Thyroid gland (tissue), 4 donors: ENCODE results near the gene PACRGL. TPM values are rescaled to one million over a fixed set of nuclear protein-coding genes. Genes with fewer than 3 reads are reported as not detected.

Experiments used
- DNase-seq, 2 donors: peaks; one replicate each; pipeline ENCODE4 v3.0.0-alpha.2; 2019
- H3K27ac ChIP-seq, 3 donors: fragments of 200-600 bp; sonication (generic); 1 replicate in 2 of 3; 2 replicates in 1 of 3; pipeline ENCODE4 v1.5.1; 2016 to 2019; ENCODE audit warnings: mild to moderate bottlenecking in 1 of 3, moderate library complexity in 1 of 3
- H3K27me3 ChIP-seq: fragments of 200-600 bp; sonication (generic); one replicate; pipeline ENCODE4 v1.5.1; 2019
- H3K36me3 ChIP-seq, 2 donors: fragments of 200-600 bp; sonication (generic); one replicate each; pipeline ENCODE4 v1.5.1; 2016 to 2019
- H3K4me1 ChIP-seq, 2 donors: fragments of 200-600 bp; sonication (generic); one replicate each; pipeline ENCODE4 v1.5.1; 2017 to 2019
- H3K4me3 ChIP-seq, 3 donors: fragments of 200-600 bp; sonication (generic); replicated peaks in 1 of 3; 1 replicate in 2 of 3; 2 replicates in 1 of 3; pipeline ENCODE4 v1.5.1; 2016; ENCODE audit warnings: mild to moderate bottlenecking in 1 of 3
- H3K9me3 ChIP-seq: fragments of 200-600 bp; sonication (generic); one replicate; pipeline ENCODE4 v1.5.1; 2017
- CTCF ChIP-seq, 6 experiments: fragments of 200-600 bp in 3 of 6; fragments of 450-650 bp in 3 of 6; sonication (generic) in 3 of 6; IDR thresholded peaks; one replicate each; pipeline ENCODE4 v1.5.1; 2016 to 2019; ENCODE audit warnings: antibody characterized with exemption in 6 of 6, mild to moderate bottlenecking in 2 of 6, inconsistent platforms in 1 of 6, moderate library complexity in 1 of 6
- POLR2A ChIP-seq, 2 donors: fragments of 450-650 bp; IDR thresholded peaks; one replicate each; pipeline ENCODE4 v1.6.1; 2017; ENCODE audit warnings: antibody characterized with exemption in 2 of 2, mild to moderate bottlenecking in 2 of 2, moderate library complexity in 1 of 2
- WGBS, 2 donors: methylation state at CpG; one replicate each; pipeline ENCODE4 v1.1.5; 2017; 5-methylcytosine and 5-hydroxymethylcytosine counted together
- intact Hi-C: fragments of 100-400 bp; cut with DNase I; formaldehyde crosslinking; loops from one replicate; pipeline ENCODE4 v1.15.1; 2023
- total RNA-seq, 4 donors: library from RNA; depleted of rRNA; stranded (reverse); fragments of >200 nt; gene quantifications; one replicate each; pipeline ENCODE4 v1.2.3, GENCODE V29; 2016

PACRGL gene
- total RNA-seq, 4 donors from 2014 or later = 31.1 to 63.2 (median 41.6) TPM

- 71 to 74% methylated on average over 4 of the region's 4 CpGs for WGBS, 2 donors
- no peaks in the 10 kb centered on the region for H3K36me3 ChIP-seq
- H3K9me3 ChIP-seq = no peaks in the 10 kb centered on the region
- DNase-seq = no peak
- no peak overlapping the region for H3K4me3 ChIP-seq
- no peaks in the 10 kb centered on the region for H3K27me3 ChIP-seq
- no peak overlapping the region for H3K27ac ChIP-seq
- TF ChIP-seq CTCF (IDR thresholded peaks at IDR 0.05) = no peak
- intact Hi-C loops = no loop called here
- no peaks in the 10 kb centered on the region for H3K4me1 ChIP-seq
These were observed 34.0 kb upstream of the PACRGL start for GRCh38 chr4:20666012-20666860.

- H3K36me3 ChIP-seq = no peaks in the 10 kb centered on the region
- WGBS, 2 donors = 37 to 44% methylated on average over 1 of the region's 1 CpG
- TF ChIP-seq CTCF (IDR thresholded peaks at IDR 0.05) (no peak), POLR2A (IDR thresholded peaks at IDR 0.05) (no peak)
- no peak for DNase-seq
- intact Hi-C loops = no loop called here
- no peaks in the 10 kb centered on the region for H3K9me3 ChIP-seq
- no peaks in the 10 kb centered on the region for H3K27me3 ChIP-seq
- H3K4me3 ChIP-seq = no peak overlapping the region
- H3K27ac ChIP-seq = no peak overlapping the region
- no peaks in the 10 kb centered on the region for H3K4me1 ChIP-seq
These were observed 28.0 kb upstream of the PACRGL start for GRCh38 chr4:20672262-20672661.

- TF ChIP-seq CTCF (IDR thresholded peaks at IDR 0.05) = no peak
- no peak for TF ChIP-seq POLR2A (IDR thresholded peaks at IDR 0.05)
- H3K4me1 ChIP-seq = no peaks in the 10 kb centered on the region
- H3K4me3 ChIP-seq = no peak overlapping the region
- H3K9me3 ChIP-seq = no peaks in the 10 kb centered on the region
- H3K27ac ChIP-seq = no peak overlapping the region
- no peaks in the 10 kb centered on the region for H3K36me3 ChIP-seq
- intact Hi-C loops = no loop called here
- H3K27me3 ChIP-seq = no peaks in the 10 kb centered on the region
- no peak for DNase-seq
These were observed 24.5 kb upstream of the PACRGL start for GRCh38 chr4:20675786-20676185.

- WGBS, 2 donors = 46 to 67% methylated on average over 8 of the region's 8 CpGs
These were observed 23.6 kb upstream of the PACRGL start for GRCh38 chr4:20676501-20677197.

More at GRCh38 chr4:20676501-20677197, 23.6 kb upstream of the PACRGL start:
- Histone ChIP-seq H3K4me3 (no peak overlapping the region), H3K9me3 (no peaks in the 10 kb centered on the region), H3K4me1 (no peaks in the 10 kb centered on the region), H3K36me3 (no peaks in the 10 kb centered on the region), H3K27ac (no peak overlapping the region), H3K27me3 (no peaks in the 10 kb centered on the region)
- no peak for TF ChIP-seq POLR2A (IDR thresholded peaks at IDR 0.05)
- TF ChIP-seq CTCF (IDR thresholded peaks at IDR 0.05) = no peak
- DNase-seq = no peak
- intact Hi-C loops = no loop called here
